Measurements from ENCODE around the gene DLGAP1.

DLGAP1 gene

DNA sequence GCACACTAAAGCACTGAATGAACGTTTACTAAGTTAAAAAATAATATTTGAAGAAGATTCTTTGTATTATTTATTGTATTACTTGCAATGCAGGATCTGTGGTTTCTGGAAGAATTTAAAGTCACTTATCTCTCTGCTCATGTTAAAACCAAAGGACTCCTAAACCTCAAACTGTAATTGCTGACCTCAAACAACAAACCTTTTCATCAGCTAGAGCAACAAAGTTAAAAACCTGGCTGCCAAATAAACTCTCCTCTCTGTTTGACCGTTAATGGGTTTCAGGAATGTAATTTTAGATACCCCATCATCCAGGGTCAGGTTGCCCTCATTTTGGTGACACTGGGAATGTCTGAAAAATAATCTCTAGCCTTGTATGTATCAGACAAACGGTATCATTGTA lies 766.0 kb downstream of the DLGAP1 start:
- Histone ChIP-seq H3K79me2 (ENCODE audit: low read length) (no peaks in the 10 kb centered on the region), H3K9ac (ENCODE audit: low read length) (no peak overlapping the region), H3K4me3 (ENCODE audit: low read length) (no peak overlapping the region), H3K27me3 (ENCODE audit: low read depth, low read length) (no peaks in the 10 kb centered on the region), H3K4me2 (ENCODE audit: low read length) (no peak overlapping the region), H4K20me1 (ENCODE audit: insufficient read depth, low read length) (no peaks in the 10 kb centered on the region), H3K4me1 (ENCODE audit: low read length) (peaks cover 8% of the 10 kb centered on the region), H3K9me3 (ENCODE audit: insufficient read depth, low read length) (no peaks in the 10 kb centered on the region), H2AFZ (ENCODE audit: low read depth, low read length) (no peak overlapping the region), H3K36me3 (replicated peaks; ENCODE audit: low read depth, low read length) (no peaks in the 10 kb centered on the region), H3K27ac (ENCODE audit: low read length) (no peak overlapping the region)
- TF ChIP-seq EZH2phosphoT487 (IDR thresholded peaks at IDR 0.05; ENCODE audit: low read depth): no peak
- TF ChIP-seq, protein P1, sequence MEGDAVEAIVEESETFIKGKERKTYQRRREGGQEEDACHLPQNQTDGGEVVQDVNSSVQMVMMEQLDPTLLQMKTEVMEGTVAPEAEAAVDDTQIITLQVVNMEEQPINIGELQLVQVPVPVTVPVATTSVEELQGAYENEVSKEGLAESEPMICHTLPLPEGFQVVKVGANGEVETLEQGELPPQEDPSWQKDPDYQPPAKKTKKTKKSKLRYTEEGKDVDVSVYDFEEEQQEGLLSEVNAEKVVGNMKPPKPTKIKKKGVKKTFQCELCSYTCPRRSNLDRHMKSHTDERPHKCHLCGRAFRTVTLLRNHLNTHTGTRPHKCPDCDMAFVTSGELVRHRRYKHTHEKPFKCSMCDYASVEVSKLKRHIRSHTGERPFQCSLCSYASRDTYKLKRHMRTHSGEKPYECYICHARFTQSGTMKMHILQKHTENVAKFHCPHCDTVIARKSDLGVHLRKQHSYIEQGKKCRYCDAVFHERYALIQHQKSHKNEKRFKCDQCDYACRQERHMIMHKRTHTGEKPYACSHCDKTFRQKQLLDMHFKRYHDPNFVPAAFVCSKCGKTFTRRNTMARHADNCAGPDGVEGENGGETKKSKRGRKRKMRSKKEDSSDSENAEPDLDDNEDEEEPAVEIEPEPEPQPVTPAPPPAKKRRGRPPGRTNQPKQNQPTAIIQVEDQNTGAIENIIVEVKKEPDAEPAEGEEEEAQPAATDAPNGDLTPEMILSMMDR (IDR thresholded peaks at IDR 0.05; ENCODE audit: low read depth, low read length): no peak

DNA sequence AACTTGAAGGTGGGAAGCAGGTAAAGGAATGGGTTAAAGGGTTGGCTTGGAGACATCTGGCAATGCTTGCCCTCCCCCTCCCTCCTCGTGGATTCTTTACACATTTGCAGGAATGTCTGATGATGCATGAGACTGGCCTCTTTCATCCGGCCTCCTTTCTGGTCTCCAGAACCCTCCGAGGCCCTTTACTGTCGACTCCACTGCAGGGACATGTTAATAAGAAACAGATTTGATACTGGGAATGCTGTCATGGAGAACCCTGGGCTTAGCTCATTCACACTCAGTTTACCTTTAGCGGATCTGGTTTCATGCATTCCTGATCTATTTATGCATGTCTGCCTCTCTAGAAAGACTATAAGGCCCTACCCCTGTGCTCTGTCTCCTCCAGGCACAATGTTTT lies 766.4 kb downstream of the DLGAP1 start:
- Histone ChIP-seq H3K27me3 (ENCODE audit: low read depth, low read length) (no peaks in the 10 kb centered on the region), H3K36me3 (replicated peaks; ENCODE audit: low read depth, low read length) (no peaks in the 10 kb centered on the region), H2AFZ (ENCODE audit: low read depth, low read length) (no peak overlapping the region), H3K27ac (ENCODE audit: low read length) (no peak overlapping the region), H3K9me3 (ENCODE audit: insufficient read depth, low read length) (no peaks in the 10 kb centered on the region), H3K4me3 (ENCODE audit: low read length) (no peak overlapping the region), H4K20me1 (ENCODE audit: insufficient read depth, low read length) (no peaks in the 10 kb centered on the region), H3K4me1 (ENCODE audit: low read length) (peaks cover 8% of the 10 kb centered on the region), H3K4me2 (ENCODE audit: low read length) (no peak overlapping the region), H3K79me2 (ENCODE audit: low read length) (no peaks in the 10 kb centered on the region), H3K9ac (ENCODE audit: low read length) (no peak overlapping the region)
- TF ChIP-seq, protein P1 (IDR thresholded peaks at IDR 0.05; ENCODE audit: low read depth, low read length): no peak

DNA sequence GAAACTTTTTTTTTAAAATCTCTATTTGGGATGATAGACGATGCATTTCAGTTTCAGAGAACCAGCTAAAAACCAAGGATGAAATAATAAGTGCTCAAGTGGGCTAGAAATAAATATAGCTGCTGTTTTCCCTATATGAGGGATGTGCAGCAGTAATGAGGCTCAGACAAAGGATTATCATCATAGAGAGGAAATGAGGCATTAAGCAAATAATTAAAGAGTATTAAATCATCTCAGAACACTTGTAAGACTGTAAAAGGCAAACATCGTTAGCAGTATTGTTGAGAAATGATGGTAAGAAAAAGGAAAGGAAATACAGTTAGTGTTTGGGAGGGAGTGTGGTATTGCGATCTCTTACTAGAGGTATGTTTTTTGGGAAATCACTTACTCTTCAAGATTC lies 771.6 kb downstream of the DLGAP1 start:
- TF ChIP-seq, protein P1 (IDR thresholded peaks at IDR 0.05; ENCODE audit: low read depth, low read length): no peak
- TF ChIP-seq EZH2phosphoT487 (IDR thresholded peaks at IDR 0.05; ENCODE audit: low read depth): no peak
- H4K20me1 ChIP-seq (ENCODE audit: insufficient read depth, low read length): no peaks in the 10 kb centered on the region
- no peak overlapping the region for H3K4me3 ChIP-seq (ENCODE audit: low read length)
- H3K9ac ChIP-seq (ENCODE audit: low read length): no peak overlapping the region
- no peaks in the 10 kb centered on the region for H3K4me1 ChIP-seq (ENCODE audit: low read length)
- no peaks in the 10 kb centered on the region for H3K79me2 ChIP-seq (ENCODE audit: low read length)
- no peaks in the 10 kb centered on the region for H3K9me3 ChIP-seq (ENCODE audit: insufficient read depth, low read length)
- H3K27me3 ChIP-seq (ENCODE audit: low read depth, low read length): no peaks in the 10 kb centered on the region
- H3K36me3 ChIP-seq (replicated peaks; ENCODE audit: low read depth, low read length): no peaks in the 10 kb centered on the region
- H3K4me2 ChIP-seq (ENCODE audit: low read length): no peak overlapping the region
- no peak overlapping the region for H2AFZ ChIP-seq (ENCODE audit: low read depth, low read length)
- H3K27ac ChIP-seq (ENCODE audit: low read length): no peak overlapping the region

- Histone ChIP-seq H3K4me3 (ENCODE audit: low read length) (no peak overlapping the region), H3K36me3 (replicated peaks; ENCODE audit: low read depth, low read length) (no peaks in the 10 kb centered on the region), H3K4me1 (ENCODE audit: low read length) (no peaks in the 10 kb centered on the region), H3K4me2 (ENCODE audit: low read length) (no peak overlapping the region), H2AFZ (ENCODE audit: low read depth, low read length) (no peak overlapping the region), H3K27ac (ENCODE audit: low read length) (no peak overlapping the region), H3K9ac (ENCODE audit: low read length) (no peak overlapping the region), H4K20me1 (ENCODE audit: insufficient read depth, low read length) (no peaks in the 10 kb centered on the region), H3K9me3 (ENCODE audit: insufficient read depth, low read length) (no peaks in the 10 kb centered on the region), H3K79me2 (ENCODE audit: low read length) (no peaks in the 10 kb centered on the region), H3K27me3 (ENCODE audit: low read depth, low read length) (peaks cover 3% of the 10 kb centered on the region; the same call in 1 of the 2 replicates)
- TF ChIP-seq, protein P1 (IDR thresholded peaks at IDR 0.05; ENCODE audit: low read depth, low read length): no peak
- TF ChIP-seq EZH2phosphoT487 (IDR thresholded peaks at IDR 0.05; ENCODE audit: low read depth): no peak
Measured at GRCh38 chr18:3682061-3682460, 773.0 kb downstream of the DLGAP1 start.
